K562 (cell line): ENCODE results near the gene G6PC1. TPM values are rescaled to one million over a fixed set of nuclear protein-coding genes. Genes with fewer than 3 reads are reported as not detected.
A peak's percentile ranks its signal among the peaks of the same experiment; 100 is the strongest.

ENCODE experiments used
- ATAC-seq: fragments of 200-7000 bp; cut with Tn5 transposase; 3 replicates; pipeline ENCODE4 v1.9.1; 2020; ENCODE audit warnings: moderate library complexity
- BruUV-seq: library from RNA; stranded (reverse); fragments of 400-500 nt; replicated peaks from 2 replicates; lab custom pipeline; 2021; lab: Mats Ljungman, UMichigan
- CTCF ChIA-PET: fragments of 300-600 bp; formaldehyde crosslinking; extraction: SDS; loops from one replicate; lab custom pipeline; 2021; ENCODE audit warnings: low intra/inter-chr PET ratio; lab: Yijun Ruan, JAX
- POLR2A ChIA-PET: fragments of 300-600, 350-650 bp; sonication (Branson Sonifier 250); formaldehyde crosslinking; extraction: SDS; loops from one replicate; lab custom pipeline; 2021; ENCODE audit warnings: antibody characterized with exemption, inconsistent platforms; lab: Yijun Ruan, JAX
- DNase-seq, 4 experiments: peaks; one replicate each; pipeline versions ENCODE4 v3.0.0 to v3.0.0-alpha.2; 2011 to 2018; ENCODE audit warnings: low spot score in 3 of 4, mixed read lengths in 3 of 4; ENCODE audit errors: extremely low read depth in 1 of 4
- FAIRE-seq: peaks from 2 replicates; lab custom pipeline; 2011; peaks lifted over from hg19 to GRCh38; lab: Jason Lieb, UNC
- H2AFZ ChIP-seq: 2 replicates; pipeline ENCODE4 v1.6.0; 2011; ENCODE audit warnings: low read depth, low read length, control low read depth, inconsistent platforms
- H3K27ac ChIP-seq: fragments of 200-600 bp; 3 replicates; pipeline ENCODE4 v1.8.0; 2011; ENCODE audit warnings: low read depth, mild to moderate bottlenecking, control low read depth, inconsistent platforms, low read length, moderate library complexity, mixed read lengths; ENCODE audit errors: extremely low read depth
- H3K27me3 ChIP-seq, 2 experiments: fragments of 300-600 bp in 1 of 2; 2 replicates in 1 of 2; 3 replicates in 1 of 2; pipeline versions ENCODE4 v1.6.0 to v1.8.0; 2011; ENCODE audit warnings: inconsistent platforms in 2 of 2, low read length in 2 of 2, mild to moderate bottlenecking in 1 of 2, mixed read lengths in 1 of 2, moderate library complexity in 1 of 2; ENCODE audit not compliant: control insufficient read depth in 2 of 2, insufficient read depth in 2 of 2
- H3K36me3 ChIP-seq: fragments of 300-600 bp; 3 replicates; pipeline ENCODE4 v1.8.0; 2011; ENCODE audit warnings: mild to moderate bottlenecking, low read length, inconsistent platforms; ENCODE audit not compliant: control insufficient read depth, insufficient read depth
- H3K4me1 ChIP-seq, 2 experiments: fragments of 200-600 bp in 1 of 2; replicated peaks in 1 of 2; 2 replicates in 1 of 2; 3 replicates in 1 of 2; pipeline versions ENCODE4 v1.5.1 to v1.8.0; 2011; ENCODE audit warnings: inconsistent platforms in 2 of 2, low read length in 2 of 2, mild to moderate bottlenecking in 1 of 2, mixed read lengths in 1 of 2, moderate library complexity in 1 of 2; ENCODE audit not compliant: control insufficient read depth in 2 of 2, insufficient read depth in 2 of 2
- H3K4me2 ChIP-seq: 2 replicates; pipeline ENCODE4 v1.6.1; 2011; ENCODE audit warnings: low read length, control low read depth, inconsistent platforms, mixed read lengths; ENCODE audit not compliant: insufficient read depth
- H3K4me3 ChIP-seq: fragments of 200-600 bp; sonication (generic), shearing (Covaris generic); 2 replicates; pipeline ENCODE4 v1.5.1; 2016; ENCODE audit warnings: control low read depth, inconsistent platforms
- H3K79me2 ChIP-seq: fragments of 200-600 bp; 3 replicates; pipeline ENCODE4 v1.8.0; 2011; ENCODE audit warnings: low read length, inconsistent platforms; ENCODE audit not compliant: control insufficient read depth, insufficient read depth
- H3K9ac ChIP-seq, 2 experiments: 2 replicates each; pipeline versions ENCODE4 v1.6.0 to v1.6.1; 2011; ENCODE audit warnings: low read depth in 2 of 2, low read length in 2 of 2, control low read depth in 1 of 2, inconsistent platforms in 1 of 2, mild to moderate bottlenecking in 1 of 2, mixed read lengths in 1 of 2; ENCODE audit not compliant: insufficient read depth in 1 of 2
- H3K9me1 ChIP-seq: one replicate; pipeline ENCODE4 v1.6.0; 2011; ENCODE audit warnings: inconsistent platforms, mild to moderate bottlenecking, low read length, moderate library complexity; ENCODE audit not compliant: control insufficient read depth, insufficient read depth
- H3K9me3 ChIP-seq: replicated peaks from 2 replicates; pipeline ENCODE4 v1.5.1; 2011; ENCODE audit warnings: low read depth, low read length, inconsistent platforms; ENCODE audit not compliant: control insufficient read depth, insufficient read depth
- H4K20me1 ChIP-seq: replicated peaks from 2 replicates; pipeline ENCODE4 v1.6.1; 2011; ENCODE audit warnings: low read length, inconsistent platforms, mixed read lengths; ENCODE audit not compliant: control insufficient read depth, insufficient read depth
- ADNP ChIP-seq: fragments of 200-800 bp; sonication (Bioruptor generic); IDR thresholded peaks from 2 replicates; pipeline ENCODE4 v1.6.1; 2016; ENCODE audit warnings: missing genetic modification characterization, missing compliant biosample characterization
- CCAR2 ChIP-seq: fragments of 200-400 bp; formaldehyde crosslinking; IDR thresholded peaks from 2 replicates; pipeline ENCODE4 v1.6.1; 2017; ENCODE audit warnings: mild to moderate bottlenecking, low read depth, low read length
- KLF10 ChIP-seq: fragments of 250-450 bp; sonication (Bioruptor Pico); IDR thresholded peaks from 2 replicates; pipeline ENCODE4 v1.6.1; 2021; ENCODE audit warnings: matching md5 sums
- XRCC3 ChIP-seq: fragments of 450-650 bp; IDR thresholded peaks from 2 replicates; pipeline ENCODE4 v1.6.1; 2017; ENCODE audit warnings: mild to moderate bottlenecking, moderate library complexity
- ZNF232 ChIP-seq: sonication (generic); formaldehyde crosslinking; IDR thresholded peaks from 2 replicates; pipeline ENCODE4 v1.8.0; 2022; ENCODE audit warnings: mild to moderate bottlenecking, missing genetic modification reagents
- ZNF695 ChIP-seq: fragments of 450-650 bp; formaldehyde crosslinking; IDR thresholded peaks from 2 replicates; pipeline ENCODE4 v1.4.0; 2020; ENCODE audit warnings: mild to moderate bottlenecking, moderate library complexity
- WGBS: fragments of 100-300 bp; shearing (Covaris generic); methylation state at CpG from one replicate; pipeline ENCODE4 v1.1.6; 2016; ENCODE audit warnings: low coverage, mixed read lengths; ENCODE audit not compliant: insufficient coverage; ENCODE audit errors: missing lambda C conversion rate; 5-methylcytosine and 5-hydroxymethylcytosine counted together
- in situ Hi-C: fragments of 300-500 bp; cut with MboI; formaldehyde crosslinking; loops from 4 replicates; pipeline ENCODE4 v1.15.0; 2018; ENCODE audit warnings: inconsistent platforms, mixed read lengths
- intact Hi-C: fragments of 100-400 bp; cut with micrococcal nuclease; formaldehyde crosslinking; loops from 2 replicates; pipeline ENCODE4 v1.14.2; 2022
- polyA plus RNA-seq, 8 experiments: library from polyadenylated mRNA; depleted of rRNA in 4 of 8; stranded (reverse) in 5 of 8; unstranded in 3 of 8; fragments of >200 nt; fragmentation: Nextera tagmentation in 2 of 8; fragmentation: Illumina TruSeq in 1 of 8; extraction: Ambion mirVana in 2 of 8; extraction: Trizol in 1 of 8; gene quantifications; 2 replicates each; pipeline versions ENCODE4 v1.2.1 to v1.2.3, GENCODE V29; 2011 to 2014; ENCODE audit warnings: inconsistent platforms in 1 of 8, missing spikeins in 1 of 8
- total RNA-seq, 7 experiments: library from RNA; depleted of rRNA in 6 of 7; stranded (reverse); fragments of >200 nt in 6 of 7; fragmentation: Illumina TruSeq in 2 of 7; extraction: Trizol in 2 of 7; gene quantifications; 2 replicates each; pipeline versions ENCODE4 v1.2.1 to v1.2.3, GENCODE V29; 2011 to 2021; ENCODE audit warnings: low replicate concordance in 1 of 7
- TF ChIP-seq, protein P1 (sequence below): fragments of 450-650 bp; formaldehyde crosslinking; IDR thresholded peaks from 2 replicates; pipeline ENCODE4 v1.4.0; 2020; ENCODE audit warnings: mild to moderate bottlenecking, mixed read lengths
- TF ChIP-seq, protein P2 (sequence below): fragments of 450-650 bp; formaldehyde crosslinking; IDR thresholded peaks from 2 replicates; pipeline ENCODE4 v1.4.0; 2020; ENCODE audit warnings: mild to moderate bottlenecking
- TF ChIP-seq, protein P3 (sequence below): fragments of 450-650 bp; IDR thresholded peaks from 2 replicates; pipeline ENCODE4 v1.7.0; 2016; ENCODE audit warnings: borderline replicate concordance
- TF ChIP-seq, protein P4 (sequence below): fragments of 250-450 bp; sonication (Bioruptor Pico); IDR thresholded peaks from 2 replicates; pipeline ENCODE4 v1.8.0; 2021; ENCODE audit warnings: moderate library complexity, mild to moderate bottlenecking, inconsistent platforms
- TF ChIP-seq, protein P5 (sequence below): fragments of 450-650 bp; IDR thresholded peaks from 2 replicates; pipeline ENCODE4 v1.6.1; 2018; ENCODE audit not compliant: partially characterized antibody

The G6PC1 gene
- total and polyA plus RNA-seq, 9 of the 15 experiments (the other 6 are each of a cell fraction or from before 2014, with no cell fraction given), result not detected

DNA sequence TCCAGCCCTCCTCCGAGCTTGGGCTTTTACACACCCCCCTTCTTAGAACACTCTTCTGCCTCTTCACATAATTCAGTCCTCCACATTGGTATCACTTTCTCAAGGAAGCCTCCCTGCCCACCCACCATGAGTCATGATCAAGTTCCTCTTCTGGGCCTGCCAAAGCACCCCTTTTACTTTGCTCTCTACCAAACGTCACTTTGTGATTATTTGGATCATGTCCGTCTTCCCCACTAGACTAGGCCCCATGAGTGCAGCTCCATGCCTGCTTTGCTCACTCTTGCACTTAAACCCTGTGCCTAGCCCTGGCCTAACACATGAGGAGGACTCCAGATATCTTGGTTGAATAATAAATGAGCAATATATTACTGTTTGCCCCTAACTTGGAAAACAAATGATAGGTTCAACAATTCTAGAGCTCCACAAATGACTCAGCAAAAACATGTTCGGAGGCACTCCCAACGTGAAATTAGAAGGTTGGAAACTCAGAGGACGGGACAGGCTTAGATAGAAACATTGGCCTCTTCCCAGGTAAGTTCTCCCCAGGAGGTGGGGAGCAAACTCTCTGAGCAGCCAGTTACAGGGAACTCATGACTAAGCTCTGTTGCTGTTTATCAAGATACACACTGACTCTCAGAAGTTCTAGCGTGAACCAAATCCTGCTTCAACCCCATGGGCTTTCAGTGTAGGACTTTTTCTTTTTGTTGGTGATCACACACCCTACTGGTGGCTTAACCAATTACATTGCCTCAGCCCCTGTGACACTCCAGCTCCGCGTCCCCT, 28.3 kb downstream of the G6PC1 start:
- DNase-seq, result peak; percentile 86 to 95 (median 89)
- Histone ChIP-seq H3K4me1 (peaks cover 12% of the 10 kb centered on the region in 2 experiments; a peak in 4 of 5 replicates), H3K79me2 (no peaks in the 10 kb centered on the region), H3K9ac (peak overlapping the region; percentile 76 to 80; a peak in 3 of 4 replicates), H3K9me1 (no peaks in the 10 kb centered on the region), H3K4me2 (peak overlapping the region; percentile 85), H3K27me3 (no peaks in the 10 kb centered on the region), H3K4me3 (peak overlapping the region; percentile 7; the same call in 1 of the 2 replicates), H2AFZ (peak overlapping the region; percentile 96), H3K27ac (peak overlapping the region; percentile 99), H4K20me1 (no peaks in the 10 kb centered on the region), H3K36me3 (no peaks in the 10 kb centered on the region), H3K9me3 (no peaks in the 10 kb centered on the region)
- in situ Hi-C loops (loop anchor here (10.0 kb wide), 1 partner anchor 344 kb away; no protein-coding TSS in a partner anchor), intact Hi-C loops (loop anchor here (1.0 kb wide), 2 partner anchors 86 to 351 kb away; no protein-coding TSS in a partner anchor)
- POLR2A ChIA-PET, result interaction anchor here (0.6 to 1.8 kb wide), 16 partner anchors 8 to 439 kb away, joined by 3 to 17 read pairs (median 4); partner anchors contain the start of genes BECN1, MLX, PSMC3IP and PSME3
- FAIRE-seq, result peak; percentile 100
- peak; percentile 99 for ATAC-seq
- CTCF ChIA-PET, result interaction anchor here (0.7 to 2.3 kb wide), 4 partner anchors 86 to 209 kb away, joined by 3 to 11 read pairs (median 4); no protein-coding TSS in a partner anchor
- 5% methylated on average over 9 of the region's 9 CpGs for WGBS
- no TSS peak for BruUV-seq
- TF ChIP-seq KLF10 (CRISPR knock-in tag) (no peak), ZNF695 (CRISPR knock-in tag) (no peak), ZNF232 (no peak), CCAR2 (no peak), XRCC3 (no peak), ADNP (tag) (no peak; the same call in 1 of the 2 replicates)
- TF ChIP-seq, protein P1, sequence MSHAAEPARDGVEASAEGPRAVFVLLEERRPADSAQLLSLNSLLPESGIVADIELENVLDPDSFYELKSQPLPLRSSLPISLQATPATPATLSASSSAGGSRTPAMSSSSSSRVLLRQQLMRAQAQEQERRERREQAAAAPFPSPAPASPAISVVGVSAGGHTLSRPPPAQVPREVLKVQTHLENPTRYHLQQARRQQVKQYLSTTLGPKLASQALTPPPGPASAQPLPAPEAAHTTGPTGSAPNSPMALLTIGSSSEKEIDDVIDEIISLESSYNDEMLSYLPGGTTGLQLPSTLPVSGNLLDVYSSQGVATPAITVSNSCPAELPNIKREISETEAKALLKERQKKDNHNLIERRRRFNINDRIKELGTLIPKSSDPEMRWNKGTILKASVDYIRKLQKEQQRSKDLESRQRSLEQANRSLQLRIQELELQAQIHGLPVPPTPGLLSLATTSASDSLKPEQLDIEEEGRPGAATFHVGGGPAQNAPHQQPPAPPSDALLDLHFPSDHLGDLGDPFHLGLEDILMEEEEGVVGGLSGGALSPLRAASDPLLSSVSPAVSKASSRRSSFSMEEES (CRISPR knock-in tag), result no peak
- TF ChIP-seq, protein P2, sequence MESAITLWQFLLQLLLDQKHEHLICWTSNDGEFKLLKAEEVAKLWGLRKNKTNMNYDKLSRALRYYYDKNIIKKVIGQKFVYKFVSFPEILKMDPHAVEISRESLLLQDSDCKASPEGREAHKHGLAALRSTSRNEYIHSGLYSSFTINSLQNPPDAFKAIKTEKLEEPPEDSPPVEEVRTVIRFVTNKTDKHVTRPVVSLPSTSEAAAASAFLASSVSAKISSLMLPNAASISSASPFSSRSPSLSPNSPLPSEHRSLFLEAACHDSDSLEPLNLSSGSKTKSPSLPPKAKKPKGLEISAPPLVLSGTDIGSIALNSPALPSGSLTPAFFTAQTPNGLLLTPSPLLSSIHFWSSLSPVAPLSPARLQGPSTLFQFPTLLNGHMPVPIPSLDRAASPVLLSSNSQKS, result no peak
- TF ChIP-seq, protein P3, sequence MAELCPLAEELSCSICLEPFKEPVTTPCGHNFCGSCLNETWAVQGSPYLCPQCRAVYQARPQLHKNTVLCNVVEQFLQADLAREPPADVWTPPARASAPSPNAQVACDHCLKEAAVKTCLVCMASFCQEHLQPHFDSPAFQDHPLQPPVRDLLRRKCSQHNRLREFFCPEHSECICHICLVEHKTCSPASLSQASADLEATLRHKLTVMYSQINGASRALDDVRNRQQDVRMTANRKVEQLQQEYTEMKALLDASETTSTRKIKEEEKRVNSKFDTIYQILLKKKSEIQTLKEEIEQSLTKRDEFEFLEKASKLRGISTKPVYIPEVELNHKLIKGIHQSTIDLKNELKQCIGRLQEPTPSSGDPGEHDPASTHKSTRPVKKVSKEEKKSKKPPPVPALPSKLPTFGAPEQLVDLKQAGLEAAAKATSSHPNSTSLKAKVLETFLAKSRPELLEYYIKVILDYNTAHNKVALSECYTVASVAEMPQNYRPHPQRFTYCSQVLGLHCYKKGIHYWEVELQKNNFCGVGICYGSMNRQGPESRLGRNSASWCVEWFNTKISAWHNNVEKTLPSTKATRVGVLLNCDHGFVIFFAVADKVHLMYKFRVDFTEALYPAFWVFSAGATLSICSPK, result no peak
- TF ChIP-seq, protein P4, sequence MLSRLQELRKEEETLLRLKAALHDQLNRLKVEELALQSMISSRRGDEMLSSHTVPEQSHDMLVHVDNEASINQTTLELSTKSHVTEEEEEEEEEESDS (CRISPR knock-in tag), result no peak
- TF ChIP-seq, protein P5, sequence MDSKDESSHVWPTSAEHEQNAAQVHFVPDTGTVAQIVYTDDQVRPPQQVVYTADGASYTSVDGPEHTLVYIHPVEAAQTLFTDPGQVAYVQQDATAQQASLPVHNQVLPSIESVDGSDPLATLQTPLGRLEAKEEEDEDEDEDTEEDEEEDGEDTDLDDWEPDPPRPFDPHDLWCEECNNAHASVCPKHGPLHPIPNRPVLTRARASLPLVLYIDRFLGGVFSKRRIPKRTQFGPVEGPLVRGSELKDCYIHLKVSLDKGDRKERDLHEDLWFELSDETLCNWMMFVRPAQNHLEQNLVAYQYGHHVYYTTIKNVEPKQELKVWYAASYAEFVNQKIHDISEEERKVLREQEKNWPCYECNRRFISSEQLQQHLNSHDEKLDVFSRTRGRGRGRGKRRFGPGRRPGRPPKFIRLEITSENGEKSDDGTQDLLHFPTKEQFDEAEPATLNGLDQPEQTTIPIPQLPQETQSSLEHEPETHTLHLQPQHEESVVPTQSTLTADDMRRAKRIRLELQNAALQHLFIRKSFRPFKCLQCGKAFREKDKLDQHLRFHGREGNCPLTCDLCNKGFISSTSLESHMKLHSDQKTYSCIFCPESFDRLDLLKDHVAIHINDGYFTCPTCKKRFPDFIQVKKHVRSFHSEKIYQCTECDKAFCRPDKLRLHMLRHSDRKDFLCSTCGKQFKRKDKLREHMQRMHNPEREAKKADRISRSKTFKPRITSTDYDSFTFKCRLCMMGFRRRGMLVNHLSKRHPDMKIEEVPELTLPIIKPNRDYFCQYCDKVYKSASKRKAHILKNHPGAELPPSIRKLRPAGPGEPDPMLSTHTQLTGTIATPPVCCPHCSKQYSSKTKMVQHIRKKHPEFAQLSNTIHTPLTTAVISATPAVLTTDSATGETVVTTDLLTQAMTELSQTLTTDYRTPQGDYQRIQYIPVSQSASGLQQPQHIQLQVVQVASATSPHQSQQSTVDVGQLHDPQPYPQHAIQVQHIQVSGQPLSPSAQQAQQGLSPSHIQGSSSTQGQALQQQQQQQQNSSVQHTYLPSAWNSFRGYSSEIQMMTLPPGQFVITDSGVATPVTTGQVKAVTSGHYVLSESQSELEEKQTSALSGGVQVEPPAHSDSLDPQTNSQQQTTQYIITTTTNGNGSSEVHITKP, result peak; percentile 62
